ENCODE data around the gene CDX2. TPM values are rescaled to one million over a fixed set of nuclear protein-coding genes. Genes with fewer than 3 reads are reported as not detected.
A peak's percentile ranks its signal among the peaks of the same experiment; 100 is the strongest.

Gene CDX2
- total RNA-seq, 1 donor from 2014 or later: not detected

DNA sequence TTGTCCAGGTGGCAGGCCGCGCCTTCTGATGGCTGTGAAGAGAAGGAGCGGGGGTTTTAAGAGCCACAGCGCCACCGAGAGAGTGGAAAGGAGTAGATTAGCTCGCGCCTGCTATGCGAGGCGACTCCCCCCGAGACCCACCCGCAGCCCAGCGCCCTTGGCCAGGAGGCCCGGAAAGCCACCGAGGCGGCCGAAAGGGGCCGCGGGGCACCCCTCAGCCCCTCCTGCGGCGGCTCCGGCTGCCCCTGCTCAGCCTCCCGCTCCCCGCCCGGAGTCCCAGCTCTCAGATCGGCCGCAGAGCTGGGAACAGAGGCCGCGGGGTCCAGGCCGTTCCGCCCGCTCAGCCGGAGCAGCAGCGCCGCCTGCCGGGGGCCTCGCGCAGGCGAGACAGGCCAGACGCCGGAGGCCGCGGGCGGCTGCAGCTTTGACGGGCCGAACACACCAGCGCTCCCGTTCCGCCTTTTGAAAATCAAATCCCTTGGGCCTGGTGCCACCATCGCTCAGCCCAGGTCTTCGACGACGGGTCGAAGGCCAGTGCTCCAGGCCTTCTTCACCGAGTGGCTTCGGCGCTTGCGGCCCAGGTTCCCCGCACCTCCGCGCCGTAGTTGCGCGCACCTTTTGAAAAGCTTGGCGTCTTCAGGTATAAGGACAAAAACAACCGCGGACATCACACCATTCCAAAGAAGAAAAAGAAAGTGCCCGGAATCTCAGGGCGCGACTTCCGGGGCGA is 15.3 kb downstream of the CDX2 start:
- TF ChIP-seq, protein P1, sequence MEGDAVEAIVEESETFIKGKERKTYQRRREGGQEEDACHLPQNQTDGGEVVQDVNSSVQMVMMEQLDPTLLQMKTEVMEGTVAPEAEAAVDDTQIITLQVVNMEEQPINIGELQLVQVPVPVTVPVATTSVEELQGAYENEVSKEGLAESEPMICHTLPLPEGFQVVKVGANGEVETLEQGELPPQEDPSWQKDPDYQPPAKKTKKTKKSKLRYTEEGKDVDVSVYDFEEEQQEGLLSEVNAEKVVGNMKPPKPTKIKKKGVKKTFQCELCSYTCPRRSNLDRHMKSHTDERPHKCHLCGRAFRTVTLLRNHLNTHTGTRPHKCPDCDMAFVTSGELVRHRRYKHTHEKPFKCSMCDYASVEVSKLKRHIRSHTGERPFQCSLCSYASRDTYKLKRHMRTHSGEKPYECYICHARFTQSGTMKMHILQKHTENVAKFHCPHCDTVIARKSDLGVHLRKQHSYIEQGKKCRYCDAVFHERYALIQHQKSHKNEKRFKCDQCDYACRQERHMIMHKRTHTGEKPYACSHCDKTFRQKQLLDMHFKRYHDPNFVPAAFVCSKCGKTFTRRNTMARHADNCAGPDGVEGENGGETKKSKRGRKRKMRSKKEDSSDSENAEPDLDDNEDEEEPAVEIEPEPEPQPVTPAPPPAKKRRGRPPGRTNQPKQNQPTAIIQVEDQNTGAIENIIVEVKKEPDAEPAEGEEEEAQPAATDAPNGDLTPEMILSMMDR (IDR thresholded peaks at IDR 0.05): no peak

DNA sequence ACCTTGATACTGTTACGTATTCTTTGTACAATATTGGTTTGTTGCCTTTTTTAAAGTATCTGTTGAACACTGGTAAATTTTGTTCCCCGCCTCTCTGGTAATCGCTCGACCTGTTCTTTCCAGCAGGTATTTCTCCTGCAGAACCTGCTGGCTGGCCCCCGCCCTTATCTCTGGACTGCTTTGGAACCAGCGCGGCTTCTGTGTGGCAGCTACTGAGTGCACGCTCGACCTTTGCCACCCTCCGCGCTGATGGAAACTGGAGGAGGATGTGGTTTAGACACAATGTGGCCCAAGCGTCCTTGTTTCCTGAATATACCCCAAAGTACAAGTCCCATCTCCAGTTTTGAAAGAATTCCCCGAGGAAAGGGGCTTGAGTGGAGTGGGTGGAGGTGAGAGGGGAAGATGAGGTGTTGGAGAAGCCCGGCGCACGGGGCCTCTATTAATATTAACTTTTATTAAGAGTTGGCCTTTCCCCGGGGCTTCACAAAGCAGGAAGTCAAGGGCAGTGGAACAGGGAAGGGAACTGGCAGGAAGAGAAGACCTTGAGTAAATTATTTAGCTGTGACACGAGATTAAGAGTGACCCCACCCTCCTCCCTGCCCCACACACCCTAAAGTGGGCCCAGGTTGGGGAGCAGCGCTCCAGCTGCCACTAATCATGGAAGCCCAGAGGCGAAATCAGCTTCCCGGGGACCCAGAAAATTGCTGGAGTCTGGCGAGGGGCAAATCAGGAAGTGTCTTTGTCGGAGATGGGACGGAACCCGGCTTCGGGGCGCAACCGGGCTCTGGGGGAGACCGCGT is 16.0 kb downstream of the CDX2 start:
- intact Hi-C loops (cut with micrococcal nuclease): loop anchor here (1.0 kb wide), 1 partner anchor 123 kb away; no protein-coding TSS in a partner anchor
- TF ChIP-seq, protein P1 (IDR thresholded peaks at IDR 0.05): no peak
- CTCF ChIA-PET: interaction anchor here (0.8 to 5.6 kb wide), 17 partner anchors 9 to 594 kb away, joined by 3 to 72 read pairs (median 5); partner anchors contain the start of genes CDX2 and PDX1
- DNase-seq (no peak), ATAC-seq (ENCODE audit: low read depth) (no peak)
- Mint-ChIP-seq H3K9me3 (peaks cover 2% of the 10 kb centered on the region), H3K27ac (peak overlapping the region; percentile 24), H3K36me3 (ENCODE audit: low read depth) (no peaks in the 10 kb centered on the region), H3K4me3 (peak overlapping the region; percentile 63), H3K4me1 (peaks cover 15% of the 10 kb centered on the region), H3K27me3 (peaks cover 57% of the 10 kb centered on the region)
- POLR2A ChIA-PET: no interaction called here

More for the DNA sequence above, 15.3 kb downstream of the CDX2 start:
- peaks cover 2% of the 10 kb centered on the region for H3K9me3 Mint-ChIP-seq
- peak overlapping the region; percentile 77 for H3K4me3 Mint-ChIP-seq
- ChIA-PET CTCF (interaction anchor here (0.8 to 5.6 kb wide), 18 partner anchors 8 to 595 kb away, joined by 3 to 72 read pairs (median 4); partner anchors contain the start of genes CDX2 and PDX1), POLR2A (no interaction called here)
- H3K36me3 Mint-ChIP-seq (ENCODE audit: low read depth): no peaks in the 10 kb centered on the region
- H3K27ac Mint-ChIP-seq: peak overlapping the region; percentile 30
- peaks cover 15% of the 10 kb centered on the region for H3K4me1 Mint-ChIP-seq
- intact Hi-C loops (cut with micrococcal nuclease): loop anchor here (1.0 to 2.0 kb wide), 6 partner anchors 15 to 580 kb away; partner anchors contain the start of gene CDX2
- ATAC-seq (ENCODE audit: low read depth) (peak; percentile 92), DNase-seq (peak; percentile 73)
- peaks cover 61% of the 10 kb centered on the region for H3K27me3 Mint-ChIP-seq

DNA sequence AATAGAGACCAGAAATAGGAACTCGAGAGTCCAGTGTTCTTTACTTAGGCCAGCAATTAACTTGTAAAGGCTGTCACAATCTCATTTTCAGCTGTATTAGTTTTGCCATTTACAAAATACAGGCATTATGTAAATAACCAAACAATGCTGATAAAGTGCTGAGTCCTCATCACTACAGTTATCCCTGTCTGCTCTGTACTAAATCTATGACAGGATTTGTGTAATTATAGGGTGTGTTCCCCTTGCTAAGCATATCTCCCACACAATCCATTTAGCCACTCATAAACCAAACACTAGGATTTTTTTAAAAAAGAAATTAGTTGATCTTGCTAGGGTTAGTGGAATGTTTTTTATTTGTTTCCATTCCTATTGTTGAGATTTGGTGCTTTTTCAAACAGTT is 26.1 kb downstream of the CDX2 start:
- POLR2A ChIA-PET: no interaction called here
- H3K4me1 Mint-ChIP-seq: no peaks in the 10 kb centered on the region
- H3K9me3 Mint-ChIP-seq: peaks cover 10% of the 10 kb centered on the region
- no peak overlapping the region for H3K4me3 Mint-ChIP-seq
- no peak overlapping the region for H3K27ac Mint-ChIP-seq
- DNase-seq (no peak), ATAC-seq (ENCODE audit: low read depth) (no peak)
- intact Hi-C loops (cut with micrococcal nuclease): no loop called here
- TF ChIP-seq, protein P1 (IDR thresholded peaks at IDR 0.05): no peak
- H3K27me3 Mint-ChIP-seq: peaks cover 18% of the 10 kb centered on the region
- CTCF ChIA-PET: interaction anchor here (1.3 kb wide), 1 partner anchor 113 kb away, joined by 4 read pairs; no protein-coding TSS in a partner anchor
- no peaks in the 10 kb centered on the region for H3K36me3 Mint-ChIP-seq (ENCODE audit: low read depth)

DNA sequence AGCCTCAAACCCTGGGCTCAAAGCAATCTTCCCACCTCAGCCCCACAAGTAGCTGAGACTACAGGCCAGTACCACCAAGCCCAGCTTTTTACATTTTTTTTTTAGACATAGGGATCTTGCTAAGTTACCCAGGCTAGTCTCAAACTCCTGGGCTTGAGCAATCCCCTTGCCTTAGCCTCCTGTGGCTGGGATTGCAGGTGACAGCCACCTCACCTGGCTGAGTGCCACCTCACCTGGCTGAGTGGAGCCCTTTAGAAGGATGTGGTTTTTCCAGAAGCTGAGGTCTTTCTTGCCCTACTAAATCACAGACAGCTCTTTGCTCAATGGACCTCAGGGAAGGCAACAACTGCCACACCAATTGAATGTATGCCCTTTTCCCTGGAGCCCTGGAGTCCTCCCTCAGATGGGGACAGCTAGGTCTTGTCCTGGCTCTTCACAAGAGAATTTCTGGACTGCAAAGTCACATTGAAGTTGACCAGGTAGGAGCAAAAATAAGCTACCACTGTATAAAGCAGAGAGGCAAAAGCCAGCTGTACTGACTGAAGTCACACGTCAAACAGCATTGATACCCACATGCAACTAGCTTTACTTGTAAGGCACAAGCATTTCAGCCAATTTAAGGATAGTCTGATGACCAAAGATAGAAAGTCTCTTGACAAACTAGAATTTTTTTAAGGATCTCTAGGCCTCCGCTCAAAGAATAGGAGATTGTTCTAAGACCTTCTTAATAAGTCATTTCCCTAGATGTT is 35.4 kb downstream of the CDX2 start:
- Mint-ChIP-seq H3K4me1 (no peaks in the 10 kb centered on the region), H3K9me3 (no peaks in the 10 kb centered on the region), H3K27me3 (peaks cover 33% of the 10 kb centered on the region), H3K4me3 (no peak overlapping the region), H3K27ac (no peak overlapping the region), H3K36me3 (ENCODE audit: low read depth) (no peaks in the 10 kb centered on the region)
- no peak for DNase-seq
- intact Hi-C loops (cut with micrococcal nuclease): no loop called here
- ChIA-PET CTCF (no interaction called here), POLR2A (no interaction called here)
- TF ChIP-seq, protein P1 (IDR thresholded peaks at IDR 0.05): no peak
- ATAC-seq (ENCODE audit: low read depth): no peak

All from activated B cell treated with CpG ODN at 0.5 μM for 24 hours (primary cell).